ENCODE data around the gene TMEM260.
"Not testable (repeated sequence)": the region's sequence is repeated elsewhere in the genome, so short reads cannot be mapped to it uniquely, and the experiment has no call there.

Gene TMEM260

GRCh38 chr14:56661478-56661877 is 81.9 kb downstream of the TMEM260 start:
- Histone ChIP-seq H3K4me3 (ENCODE audit: low read depth in 1 of 5, low read length in 5 of 5) (no peak overlapping the region), H3K9me3 (ENCODE audit: control insufficient read depth in 5 of 5, low read length in 5 of 5) (no peaks in the 10 kb centered on the region), H3K4me1 (ENCODE audit: control insufficient read depth in 5 of 5, insufficient read depth in 5 of 5, low read length in 5 of 5) (no peaks in the 10 kb centered on the region), H3K27me3 (ENCODE audit: control insufficient read depth in 5 of 5, insufficient read depth in 4 of 5, low read length in 5 of 5) (no peaks in the 10 kb centered on the region), H3K36me3 (ENCODE audit: control insufficient read depth in 5 of 5, insufficient read depth in 5 of 5, low read length in 5 of 5) (peaks cover 0 to 5% (median 2%) of the 10 kb centered on the region in 5 donors), H3K27ac (ENCODE audit: low read depth, low read length) (no peak overlapping the region), H3K9ac (ENCODE audit: low read length in 5 of 5) (no peak overlapping the region)

GRCh38 chr14:56664811-56665421 is 85.3 kb downstream of the TMEM260 start:
- no peaks in the 10 kb centered on the region for H3K4me1 ChIP-seq (ENCODE audit: control insufficient read depth in 5 of 5, insufficient read depth in 5 of 5, low read length in 5 of 5)
- peaks cover 0 to 4% (median 0%) of the 10 kb centered on the region in 5 donors for H3K9me3 ChIP-seq (ENCODE audit: control insufficient read depth in 5 of 5, low read length in 5 of 5)
- H3K4me3 ChIP-seq (ENCODE audit: low read depth in 1 of 5, low read length in 5 of 5) = no peak overlapping the region

GRCh38 chr14:56666294-56666693 is 86.7 kb downstream of the TMEM260 start:
- H3K27ac ChIP-seq (ENCODE audit: low read depth, low read length) = no peak overlapping the region
- H3K27me3 ChIP-seq (ENCODE audit: control insufficient read depth in 5 of 5, insufficient read depth in 4 of 5, low read length in 5 of 5) = no peaks in the 10 kb centered on the region
- peaks cover 0 to 4% (median 0%) of the 10 kb centered on the region in 5 donors for H3K9me3 ChIP-seq (ENCODE audit: control insufficient read depth in 5 of 5, low read length in 5 of 5)
- H3K36me3 ChIP-seq (ENCODE audit: control insufficient read depth in 5 of 5, insufficient read depth in 5 of 5, low read length in 5 of 5) = peaks cover 0 to 5% (median 2%) of the 10 kb centered on the region in 5 donors
- no peak overlapping the region for H3K4me3 ChIP-seq (ENCODE audit: low read depth in 1 of 5, low read length in 5 of 5)
- no peaks in the 10 kb centered on the region for H3K4me1 ChIP-seq (ENCODE audit: control insufficient read depth in 5 of 5, insufficient read depth in 5 of 5, low read length in 5 of 5)
- no peak overlapping the region for H3K9ac ChIP-seq (ENCODE audit: low read length in 5 of 5)

More at GRCh38 chr14:56664811-56665421, 85.3 kb downstream of the TMEM260 start:
- H3K27me3 ChIP-seq (ENCODE audit: control insufficient read depth in 5 of 5, insufficient read depth in 4 of 5, low read length in 5 of 5) = no peaks in the 10 kb centered on the region
- no peak overlapping the region for H3K27ac ChIP-seq (ENCODE audit: low read depth, low read length)
- no peak overlapping the region for H3K9ac ChIP-seq (ENCODE audit: low read length in 5 of 5)
- peaks cover 0 to 5% (median 2%) of the 10 kb centered on the region in 5 donors for H3K36me3 ChIP-seq (ENCODE audit: control insufficient read depth in 5 of 5, insufficient read depth in 5 of 5, low read length in 5 of 5)

GRCh38 chr14:56666716-56667115 is 87.1 kb downstream of the TMEM260 start:
- peaks cover 0 to 5% (median 2%) of the 10 kb centered on the region in 5 donors for H3K36me3 ChIP-seq (ENCODE audit: control insufficient read depth in 5 of 5, insufficient read depth in 5 of 5, low read length in 5 of 5)
- no peak overlapping the region for H3K9ac ChIP-seq (ENCODE audit: low read length in 5 of 5)
- H3K9me3 ChIP-seq (ENCODE audit: control insufficient read depth in 5 of 5, low read length in 5 of 5) = peaks cover 0 to 4% (median 0%) of the 10 kb centered on the region in 5 donors
- H3K4me1 ChIP-seq (ENCODE audit: control insufficient read depth in 5 of 5, insufficient read depth in 5 of 5, low read length in 5 of 5) = no peaks in the 10 kb centered on the region
- H3K27ac ChIP-seq (ENCODE audit: low read depth, low read length) = no peak overlapping the region
- H3K4me3 ChIP-seq (ENCODE audit: low read depth in 1 of 5, low read length in 5 of 5) = no peak overlapping the region
- H3K27me3 ChIP-seq (ENCODE audit: control insufficient read depth in 5 of 5, insufficient read depth in 4 of 5, low read length in 5 of 5) = no peaks in the 10 kb centered on the region

- H3K27ac ChIP-seq (ENCODE audit: low read depth, low read length); H3K4me1 ChIP-seq (ENCODE audit: control insufficient read depth in 5 of 5, insufficient read depth in 5 of 5, low read length in 5 of 5); H3K27me3 ChIP-seq (ENCODE audit: control insufficient read depth in 5 of 5, insufficient read depth in 4 of 5, low read length in 5 of 5); H3K4me3 ChIP-seq (ENCODE audit: low read depth in 1 of 5, low read length in 5 of 5); H3K9me3 ChIP-seq (ENCODE audit: control insufficient read depth in 5 of 5, low read length in 5 of 5); H3K36me3 ChIP-seq (ENCODE audit: control insufficient read depth in 5 of 5, insufficient read depth in 5 of 5, low read length in 5 of 5); H3K9ac ChIP-seq (ENCODE audit: low read length in 5 of 5): not testable (repeated sequence)
Measured at GRCh38 chr14:56667290-56667689, 87.7 kb downstream of the TMEM260 start.

GRCh38 chr14:56676042-56676441 is 96.4 kb downstream of the TMEM260 start:
- Histone ChIP-seq H3K27ac (ENCODE audit: low read depth, low read length) (no peak overlapping the region), H3K36me3 (ENCODE audit: control insufficient read depth in 5 of 5, insufficient read depth in 5 of 5, low read length in 5 of 5) (no peaks in the 10 kb centered on the region), H3K4me3 (ENCODE audit: low read depth in 1 of 5, low read length in 5 of 5) (no peak overlapping the region), H3K27me3 (ENCODE audit: control insufficient read depth in 5 of 5, insufficient read depth in 4 of 5, low read length in 5 of 5) (no peaks in the 10 kb centered on the region), H3K9ac (ENCODE audit: low read length in 5 of 5) (no peak overlapping the region), H3K9me3 (ENCODE audit: control insufficient read depth in 5 of 5, low read length in 5 of 5) (no peaks in the 10 kb centered on the region), H3K4me1 (ENCODE audit: control insufficient read depth in 5 of 5, insufficient read depth in 5 of 5, low read length in 5 of 5) (no peaks in the 10 kb centered on the region)

GRCh38 chr14:56678838-56679237 is 99.2 kb downstream of the TMEM260 start:
- no peaks in the 10 kb centered on the region for H3K4me1 ChIP-seq (ENCODE audit: control insufficient read depth in 5 of 5, insufficient read depth in 5 of 5, low read length in 5 of 5)
- H3K27ac ChIP-seq (ENCODE audit: low read depth, low read length) = no peak overlapping the region
- H3K9me3 ChIP-seq (ENCODE audit: control insufficient read depth in 5 of 5, low read length in 5 of 5) = no peaks in the 10 kb centered on the region
- no peaks in the 10 kb centered on the region for H3K36me3 ChIP-seq (ENCODE audit: control insufficient read depth in 5 of 5, insufficient read depth in 5 of 5, low read length in 5 of 5)
- H3K27me3 ChIP-seq (ENCODE audit: control insufficient read depth in 5 of 5, insufficient read depth in 4 of 5, low read length in 5 of 5) = no peaks in the 10 kb centered on the region
- no peak overlapping the region for H3K4me3 ChIP-seq (ENCODE audit: low read depth in 1 of 5, low read length in 5 of 5)
- no peak overlapping the region for H3K9ac ChIP-seq (ENCODE audit: low read length in 5 of 5)

- no peaks in the 10 kb centered on the region for H3K27me3 ChIP-seq (ENCODE audit: control insufficient read depth in 5 of 5, insufficient read depth in 4 of 5, low read length in 5 of 5)
- peak overlapping the region in 1 of 5 donors; percentile 52 for H3K9ac ChIP-seq (ENCODE audit: low read length in 5 of 5)
- peaks cover 0 to 8% (median 7%) of the 10 kb centered on the region in 5 donors for H3K4me1 ChIP-seq (ENCODE audit: control insufficient read depth in 5 of 5, insufficient read depth in 5 of 5, low read length in 5 of 5)
- H3K27ac ChIP-seq (ENCODE audit: low read depth, low read length) = no peak overlapping the region
- H3K9me3 ChIP-seq (ENCODE audit: control insufficient read depth in 5 of 5, low read length in 5 of 5) = no peaks in the 10 kb centered on the region
- H3K4me3 ChIP-seq (ENCODE audit: low read depth in 1 of 5, low read length in 5 of 5) = no peak overlapping the region
- no peaks in the 10 kb centered on the region for H3K36me3 ChIP-seq (ENCODE audit: control insufficient read depth in 5 of 5, insufficient read depth in 5 of 5, low read length in 5 of 5)
Measured at GRCh38 chr14:56686416-56686815, 106.8 kb downstream of the TMEM260 start.

- H3K4me3 ChIP-seq (ENCODE audit: low read depth in 1 of 5, low read length in 5 of 5) = no peak overlapping the region
- H3K36me3 ChIP-seq (ENCODE audit: control insufficient read depth in 5 of 5, insufficient read depth in 5 of 5, low read length in 5 of 5) = no peaks in the 10 kb centered on the region
- no peaks in the 10 kb centered on the region for H3K27me3 ChIP-seq (ENCODE audit: control insufficient read depth in 5 of 5, insufficient read depth in 4 of 5, low read length in 5 of 5)
- peak overlapping the region in 2 of 5 donors; percentile 52 for H3K9ac ChIP-seq (ENCODE audit: low read length in 5 of 5)
- H3K9me3 ChIP-seq (ENCODE audit: control insufficient read depth in 5 of 5, low read length in 5 of 5) = no peaks in the 10 kb centered on the region
- peaks cover 0 to 8% (median 7%) of the 10 kb centered on the region in 5 donors for H3K4me1 ChIP-seq (ENCODE audit: control insufficient read depth in 5 of 5, insufficient read depth in 5 of 5, low read length in 5 of 5)
- H3K27ac ChIP-seq (ENCODE audit: low read depth, low read length) = no peak overlapping the region
Measured at GRCh38 chr14:56687123-56687522, 107.5 kb downstream of the TMEM260 start.

GRCh38 chr14:56694609-56695008 is 115.0 kb downstream of the TMEM260 start:
- no peak overlapping the region for H3K27ac ChIP-seq (ENCODE audit: low read depth, low read length)
- no peak overlapping the region for H3K4me3 ChIP-seq (ENCODE audit: low read depth in 1 of 5, low read length in 5 of 5)
- H3K9ac ChIP-seq (ENCODE audit: low read length in 5 of 5) = no peak overlapping the region
- no peaks in the 10 kb centered on the region for H3K9me3 ChIP-seq (ENCODE audit: control insufficient read depth in 5 of 5, low read length in 5 of 5)
- no peaks in the 10 kb centered on the region for H3K27me3 ChIP-seq (ENCODE audit: control insufficient read depth in 5 of 5, insufficient read depth in 4 of 5, low read length in 5 of 5)
- no peaks in the 10 kb centered on the region for H3K36me3 ChIP-seq (ENCODE audit: control insufficient read depth in 5 of 5, insufficient read depth in 5 of 5, low read length in 5 of 5)
- no peaks in the 10 kb centered on the region for H3K4me1 ChIP-seq (ENCODE audit: control insufficient read depth in 5 of 5, insufficient read depth in 5 of 5, low read length in 5 of 5)
